HUDEP-2 (cell line): ENCODE results near the gene ATP9A.
"Not testable (repeated sequence)": the region's sequence is repeated elsewhere in the genome, so short reads cannot be mapped to it uniquely, and the experiment has no call there.

Experiments used
- DNase-seq, 76 experiments: peaks; one replicate each; lab custom pipeline; 2025; ENCODE audit not compliant: unreplicated experiment in 76 of 76; lab: John Stamatoyannopoulos, UW

Gene ATP9A

DNA sequence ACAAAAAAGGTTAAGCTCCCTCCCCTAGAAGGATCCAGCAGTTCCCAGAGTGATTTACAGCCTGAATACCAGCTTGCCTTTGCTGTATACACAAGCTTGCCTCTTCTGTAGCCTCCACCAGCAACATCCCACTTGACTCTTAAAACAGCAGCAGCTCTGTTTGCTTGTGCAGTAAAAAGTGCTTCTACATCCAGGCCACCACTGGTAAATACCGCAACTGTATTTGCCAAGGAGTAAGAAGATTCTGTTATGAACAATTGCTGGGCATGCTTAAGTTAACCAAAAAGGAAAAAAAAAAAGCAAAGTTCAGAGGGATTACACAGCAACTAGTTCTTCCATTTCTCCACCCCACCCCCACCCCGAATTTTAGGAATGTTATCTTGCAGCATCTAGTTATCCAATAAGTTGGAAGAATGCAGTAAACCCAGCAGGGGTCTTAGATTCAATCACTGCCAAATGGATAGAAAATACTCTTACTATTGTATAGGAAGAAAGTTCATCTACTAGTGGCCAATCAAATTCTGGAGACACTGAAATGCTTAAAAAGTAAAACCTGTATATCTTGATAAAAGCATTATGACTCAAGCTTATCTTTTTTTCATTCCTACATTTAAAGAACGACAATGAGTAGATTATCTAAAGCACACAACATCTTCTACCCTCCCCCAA lies 29.3 kb upstream of the ATP9A start:
- DNase-seq, result peak in 28 of 76 experiments; percentile 1 to 76 (median 34)

DNA sequence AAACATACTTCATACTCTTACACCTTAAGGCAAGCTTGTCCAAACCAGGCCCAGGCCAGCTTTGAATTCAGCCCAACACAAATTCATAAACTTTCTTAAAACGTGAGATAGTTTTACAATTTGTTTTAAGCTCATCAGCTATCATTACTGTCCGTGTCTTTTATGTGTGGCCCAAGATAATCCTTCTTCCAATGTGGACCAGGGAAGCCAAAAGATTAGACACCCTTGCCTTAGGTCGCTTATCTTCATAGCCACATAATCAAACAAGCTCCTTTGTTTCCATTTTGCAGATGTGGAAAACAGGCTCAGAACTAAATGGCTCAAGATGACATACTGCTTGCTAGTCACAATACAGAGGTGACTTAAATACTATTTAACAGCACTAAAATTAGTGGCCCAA lies 28.1 kb upstream of the ATP9A start:
- peak in 50 of 76 experiments; percentile 6 to 85 (median 52) for DNase-seq

DNA sequence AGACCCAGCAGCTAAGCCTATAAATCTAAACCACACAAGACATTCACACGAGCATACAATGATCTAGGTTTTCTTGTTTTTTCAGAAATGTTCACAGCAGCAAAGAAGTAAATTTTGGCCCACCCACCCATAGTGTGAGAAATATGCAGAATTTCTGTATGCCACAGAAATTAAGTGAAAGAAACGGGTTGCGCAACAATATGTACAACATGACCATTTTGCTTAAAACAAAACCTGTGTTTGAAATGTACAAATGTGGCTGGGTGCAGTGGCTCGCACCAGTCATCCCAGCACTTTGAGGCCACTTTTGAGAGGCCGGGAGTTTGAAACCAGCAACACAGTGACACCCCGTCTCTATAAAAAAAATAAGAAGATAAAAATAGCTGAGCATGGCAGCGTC lies 24.8 kb upstream of the ATP9A start:
- no peak for DNase-seq

DNA sequence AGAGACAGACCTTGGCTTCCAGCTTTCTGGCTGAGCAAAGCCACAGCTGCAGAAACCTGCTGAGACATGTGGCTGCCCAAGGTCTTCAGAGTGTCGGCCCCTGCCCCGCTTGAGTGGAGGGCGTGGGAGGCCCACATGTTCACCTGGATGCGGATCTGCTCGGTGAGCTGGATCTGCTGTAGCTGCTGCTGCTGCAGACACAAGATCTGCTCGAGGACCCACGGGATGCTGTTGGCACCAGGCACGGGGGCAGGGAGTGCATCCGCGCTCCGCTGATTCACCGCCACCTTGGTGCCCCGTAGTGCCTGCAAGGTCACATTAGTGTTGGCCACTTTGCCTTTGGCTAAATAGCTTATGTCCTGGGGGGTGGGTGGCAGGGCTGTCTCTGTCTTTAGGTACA lies 23.4 kb upstream of the ATP9A start:
- DNase-seq, result no peak

DNA sequence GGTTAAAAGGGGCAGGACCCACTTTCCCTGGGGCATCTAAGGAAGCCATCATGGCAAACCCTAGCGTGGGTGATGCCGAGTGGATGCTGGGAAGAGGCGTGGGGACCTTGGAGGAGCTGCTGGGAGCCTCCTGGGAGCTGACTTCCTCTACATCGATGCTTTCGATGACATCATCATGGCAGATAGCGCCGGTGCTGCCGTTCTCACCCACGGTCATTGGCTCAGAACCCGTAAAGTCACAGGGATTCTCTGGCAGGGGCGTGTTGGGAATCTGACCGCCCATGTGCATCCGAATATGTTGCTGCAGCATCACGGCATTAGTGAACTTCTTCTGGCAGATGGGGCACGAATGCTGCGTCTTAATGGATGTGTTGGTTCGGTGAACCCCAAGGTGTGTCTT lies 22.1 kb upstream of the ATP9A start:
- DNase-seq, result no peak

DNA sequence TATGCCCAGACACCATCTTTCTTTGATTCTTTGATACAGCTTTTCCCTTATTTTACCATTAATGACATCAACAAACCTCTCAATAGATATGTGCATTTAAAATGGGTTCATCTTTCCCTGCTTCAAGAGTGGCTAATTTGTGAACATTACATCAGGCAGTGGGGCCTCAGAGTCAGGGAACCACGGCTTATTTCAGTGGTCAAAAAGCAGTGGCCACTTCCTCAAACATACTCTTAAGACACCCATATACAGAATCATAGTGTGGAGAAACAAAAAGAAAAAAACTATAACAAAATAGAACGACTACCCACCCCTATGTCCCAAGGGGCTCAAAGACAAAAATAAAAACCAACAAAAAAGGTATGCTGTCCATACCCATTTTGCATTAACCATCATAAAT lies 21.2 kb upstream of the ATP9A start:
- no peak for DNase-seq

DNA sequence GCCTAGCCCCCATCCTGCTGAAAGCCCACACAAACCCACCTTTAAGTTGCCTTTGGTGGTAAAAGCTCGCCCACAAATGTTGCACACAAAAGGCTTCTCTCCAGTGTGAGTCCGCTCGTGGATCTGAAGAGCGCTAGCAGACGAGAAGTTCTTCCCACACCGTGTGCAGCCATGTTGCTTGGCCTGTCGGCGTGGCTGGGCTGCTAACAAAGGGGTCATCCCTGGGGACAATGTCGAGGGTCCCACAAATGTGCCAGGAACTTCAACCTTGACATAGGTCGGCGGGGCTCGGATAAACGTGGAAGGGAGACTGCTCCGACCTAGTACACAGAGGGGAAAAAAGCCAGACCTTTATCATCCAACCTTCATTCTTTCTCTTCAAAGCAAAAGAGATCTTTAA lies 20.6 kb upstream of the ATP9A start:
- DNase-seq, result no peak

DNA sequence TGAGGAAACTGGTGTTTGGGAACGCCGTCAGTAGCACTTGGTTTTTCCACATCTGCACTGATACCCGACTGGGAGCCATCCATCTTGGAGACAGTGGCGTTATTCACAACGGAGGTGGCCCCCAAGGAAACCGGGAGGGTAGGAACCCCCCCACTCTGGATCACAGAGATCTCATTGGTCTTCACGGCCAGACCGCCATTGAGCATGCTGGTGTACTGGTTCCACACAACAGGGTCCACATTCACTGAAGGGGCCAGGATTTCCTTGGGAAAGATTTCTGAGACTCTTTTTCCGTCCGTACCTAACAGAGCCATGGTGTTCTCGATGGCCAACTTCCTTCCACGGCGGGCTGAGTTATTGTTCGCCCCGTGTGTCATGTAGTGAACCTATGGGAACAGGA lies 16.1 kb upstream of the ATP9A start:
- DNase-seq, result no peak

DNA sequence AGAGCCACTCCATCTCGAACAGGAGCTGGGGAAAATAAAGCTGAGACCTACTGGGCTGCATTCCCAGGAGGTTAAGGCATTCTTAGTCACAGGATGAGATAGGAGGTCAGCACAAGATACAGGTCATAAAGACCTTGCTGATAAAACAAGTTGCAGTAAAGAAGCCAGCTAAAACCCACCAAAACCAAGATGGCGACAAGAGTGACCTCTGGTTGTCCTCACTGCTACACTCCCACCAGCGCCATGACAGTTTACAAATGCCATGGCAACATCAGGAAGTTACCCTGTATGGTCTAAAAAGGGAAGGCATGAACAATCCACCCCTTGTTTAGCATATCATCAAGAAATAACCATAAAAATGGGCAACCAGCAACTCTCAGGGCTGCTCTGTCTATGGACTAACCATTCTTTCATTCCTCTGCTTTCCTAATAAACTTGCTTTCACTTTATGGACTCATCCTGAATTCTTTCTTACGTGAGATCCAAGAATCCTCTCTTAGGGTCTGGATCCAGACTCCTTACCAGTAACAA lies 10.1 kb upstream of the ATP9A start:
- not testable (repeated sequence) for DNase-seq

DNA sequence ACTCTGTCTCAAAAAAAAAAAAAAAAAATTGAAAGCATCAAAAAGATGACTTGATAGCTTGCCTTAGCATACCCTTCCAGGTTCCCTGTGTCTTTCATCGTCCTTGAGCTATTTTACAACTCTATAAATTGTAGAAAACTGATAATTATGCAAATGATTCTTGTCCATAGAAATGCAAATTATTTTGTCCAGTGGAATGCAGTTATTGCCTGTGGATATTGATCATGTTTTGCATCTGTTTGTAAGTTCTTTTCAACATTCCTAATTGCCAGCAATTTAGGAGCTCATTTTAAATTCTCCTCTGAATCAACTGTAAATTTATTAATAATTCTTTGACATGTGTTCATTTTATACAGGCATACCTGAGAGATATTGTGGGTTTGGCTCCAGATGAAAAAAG lies 7.1 kb upstream of the ATP9A start:
- DNase-seq, result no peak

DNA sequence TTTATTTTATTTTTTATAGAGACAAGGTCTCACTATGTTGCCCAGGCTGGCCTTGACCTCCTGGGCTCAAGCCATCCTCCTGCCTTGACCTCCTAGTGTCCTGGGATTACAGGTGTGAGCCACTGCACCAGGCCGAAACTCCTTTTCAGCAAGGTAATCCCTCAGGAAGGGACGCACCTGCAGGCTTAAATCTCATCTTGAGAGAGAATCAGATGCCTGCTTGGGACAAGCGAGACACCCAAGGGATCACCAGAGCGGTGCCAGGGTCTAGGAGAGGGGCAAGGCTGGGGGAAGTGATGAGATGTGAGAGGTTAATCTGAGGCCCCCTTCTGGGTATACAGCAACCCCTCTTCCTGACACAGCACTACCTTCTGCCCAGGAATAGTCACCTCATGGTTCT lies 4.0 kb upstream of the ATP9A start:
- DNase-seq, result no peak

DNA sequence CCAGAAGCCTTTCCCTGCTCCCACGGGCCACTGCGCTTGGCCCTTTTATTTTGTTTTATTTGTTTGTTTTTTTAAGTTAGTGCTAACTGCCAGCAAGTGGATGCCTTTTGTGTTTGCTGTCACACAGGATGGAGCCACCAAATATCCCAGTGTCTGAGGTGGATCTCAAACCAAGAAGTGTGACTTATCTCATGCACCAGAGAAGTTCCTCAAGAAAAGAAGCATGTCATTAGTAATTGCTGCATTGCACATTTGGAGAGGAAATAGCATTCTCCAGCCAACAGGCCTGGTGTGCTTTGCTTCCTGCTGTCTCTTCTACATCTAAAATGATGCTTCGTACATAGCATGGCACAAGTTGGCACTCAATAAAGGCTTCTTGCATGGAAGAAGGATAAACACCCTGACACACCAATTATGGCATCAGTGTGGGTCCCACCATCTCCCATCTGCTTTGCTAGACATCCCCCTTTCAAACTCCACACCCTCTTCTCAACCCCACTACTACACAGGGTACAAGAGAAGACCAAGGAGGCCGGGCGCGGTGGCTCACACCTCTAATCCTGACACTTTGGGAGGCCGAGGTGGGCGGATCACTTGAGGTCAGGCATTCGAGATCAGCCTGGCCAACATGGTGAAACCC lies 1.9 kb upstream of the ATP9A start:
- no peak for DNase-seq

DNA sequence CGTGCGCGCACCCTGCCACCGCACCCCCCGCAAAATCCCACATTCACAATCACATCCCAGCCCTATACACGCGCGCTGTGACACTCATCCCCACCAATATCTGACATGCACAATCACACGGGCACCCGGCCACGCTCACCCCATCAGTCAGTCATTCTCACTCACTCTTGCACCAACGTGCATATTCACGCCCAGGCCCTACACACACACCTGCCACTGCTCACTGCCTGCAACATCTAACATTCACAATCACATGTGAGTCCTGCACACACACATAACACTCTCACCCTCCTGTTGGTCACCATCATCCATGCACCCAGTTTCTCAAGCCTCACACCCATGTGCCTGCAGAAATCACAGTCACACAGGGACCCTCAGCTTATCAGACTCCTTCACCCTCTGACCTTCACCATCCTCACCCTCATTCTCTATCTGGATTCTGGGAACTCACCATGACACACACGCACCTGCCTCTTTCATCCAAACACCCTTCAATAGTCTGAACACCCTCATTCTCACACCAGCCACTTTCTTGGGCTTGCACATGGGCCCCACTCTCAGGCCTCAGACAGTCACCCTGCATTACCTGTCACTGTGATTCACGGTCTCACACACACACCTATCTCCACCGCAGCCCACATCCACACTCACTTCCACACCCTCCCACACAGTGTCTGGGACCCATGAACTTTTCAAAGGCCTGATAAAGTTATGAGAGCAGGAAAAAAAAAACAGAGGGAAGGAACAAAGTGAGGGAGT lies 748 bp upstream of the ATP9A start:
- DNase-seq, result no peak

DNA sequence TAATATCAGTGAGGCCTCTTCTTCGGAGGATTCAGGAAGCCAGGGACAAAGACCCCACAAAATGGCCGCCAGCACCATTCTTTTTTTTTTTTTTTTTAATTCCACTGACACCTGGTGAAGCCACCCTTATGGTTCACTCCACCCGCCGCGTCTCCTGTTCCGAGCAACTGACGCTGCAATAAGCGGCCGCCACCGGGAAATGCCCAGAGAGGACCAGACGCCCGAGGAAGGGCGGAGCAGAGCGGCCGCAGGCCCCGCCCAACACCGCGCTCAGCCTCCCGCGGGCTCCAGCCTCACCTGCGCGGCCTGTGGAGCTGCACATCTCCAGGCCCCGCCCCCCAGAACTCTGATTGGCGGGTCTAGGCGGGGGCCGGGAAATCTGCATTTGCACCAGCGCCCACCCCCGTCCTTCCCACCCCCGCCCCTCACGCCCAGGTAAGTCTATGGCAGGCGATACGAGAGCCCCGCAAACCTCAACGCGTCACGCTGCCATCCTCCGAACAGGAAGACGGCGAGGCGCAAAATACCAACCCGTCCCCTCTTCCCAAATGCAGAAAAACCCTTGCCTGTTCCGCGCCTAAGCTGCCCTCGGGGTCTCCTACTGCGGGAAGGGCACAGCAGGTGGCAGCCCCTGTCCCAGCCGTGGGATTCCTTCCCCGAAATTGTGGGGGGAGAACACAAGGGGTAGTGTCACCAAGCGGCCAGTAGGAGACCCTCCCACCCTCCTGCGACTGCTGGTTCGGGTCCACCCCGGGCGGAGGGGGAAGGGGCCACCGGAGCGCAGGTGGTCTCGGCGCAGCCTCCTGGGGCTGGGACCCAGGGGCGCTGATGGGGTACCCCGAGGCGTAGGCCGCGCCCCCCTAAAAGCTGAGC lies 960 bp downstream of the ATP9A start:
- DNase-seq, result peak in 57 of 76 experiments; percentile 2 to 73 (median 42)

DNA sequence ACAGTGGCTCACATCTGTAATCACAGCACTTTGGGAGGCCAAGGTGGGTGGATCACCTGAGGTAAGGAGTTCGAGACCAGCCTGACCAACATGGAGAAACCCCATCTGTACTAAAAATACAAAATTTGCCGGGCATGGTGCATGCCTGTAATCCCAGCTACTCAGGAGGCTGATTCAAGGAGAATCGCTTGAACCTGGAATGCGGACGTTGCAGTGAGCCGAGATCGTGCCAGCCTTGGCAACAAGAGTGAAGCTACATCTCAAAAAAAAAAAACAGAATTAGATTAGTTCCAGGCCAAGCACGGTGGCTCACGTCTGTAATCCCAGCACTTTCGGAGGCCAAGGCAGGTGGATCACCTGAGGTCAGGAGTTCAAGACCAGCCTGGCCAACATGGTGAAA lies 2.8 kb downstream of the ATP9A start:
- not testable (repeated sequence) for DNase-seq

DNA sequence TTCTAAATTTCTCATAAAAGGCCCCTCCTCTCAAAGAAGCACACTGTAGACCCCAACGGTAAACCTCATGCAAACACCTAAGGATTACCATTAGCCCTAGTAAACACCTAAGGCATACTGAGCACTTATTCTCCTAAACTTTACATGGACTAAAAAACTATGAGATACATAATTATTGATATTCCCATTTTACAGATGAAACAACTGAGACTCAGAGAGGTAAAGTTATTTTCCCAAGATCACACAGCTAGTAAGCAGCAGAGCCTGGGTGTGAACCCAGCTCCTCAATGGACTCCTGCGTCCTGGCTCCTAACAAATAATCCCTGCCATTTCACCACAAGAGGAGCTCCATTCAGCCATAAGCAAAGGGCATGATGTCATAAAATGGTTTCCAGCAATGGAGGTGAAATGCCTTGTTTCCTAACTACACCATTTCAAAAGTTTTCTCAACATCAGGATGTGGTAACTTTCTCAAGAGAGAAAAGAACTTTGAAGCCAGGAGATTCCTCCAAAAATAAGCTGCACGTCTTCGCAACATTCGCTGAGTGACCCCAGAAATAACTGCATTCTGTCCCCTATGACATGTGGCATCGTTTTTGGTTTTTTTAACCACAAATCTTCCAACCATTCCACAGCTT lies 4.1 kb downstream of the ATP9A start:
- DNase-seq, result no peak

DNA sequence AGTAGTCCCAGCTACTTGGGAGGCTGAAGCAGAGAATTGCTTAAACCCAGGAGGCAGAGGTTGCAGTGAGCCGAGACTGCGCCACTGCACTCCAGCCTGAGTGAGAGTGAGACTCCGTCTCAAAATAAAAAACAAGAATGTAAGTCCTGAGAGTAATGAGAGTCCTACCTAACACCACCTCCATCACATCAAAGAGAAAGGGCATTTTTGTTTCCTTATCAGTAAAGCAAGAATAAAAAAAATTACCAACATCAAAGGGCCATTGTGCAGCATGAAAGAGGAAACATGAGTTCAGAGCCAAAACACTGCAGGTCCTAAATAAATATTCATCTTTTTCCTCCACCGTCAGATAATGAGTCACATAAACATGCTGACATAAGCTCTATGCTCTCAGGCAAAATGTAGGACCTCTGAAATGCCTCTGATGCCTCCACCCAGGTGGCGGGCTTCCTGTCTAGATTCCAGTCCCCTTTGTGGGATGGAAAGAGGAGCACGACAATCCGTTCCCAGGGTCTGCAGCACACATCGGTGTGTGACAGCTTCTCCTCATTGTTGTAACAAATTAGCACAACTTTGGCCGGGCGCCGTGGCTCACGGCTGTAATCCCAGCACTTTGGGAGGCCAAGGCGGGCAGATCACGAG lies 7.2 kb downstream of the ATP9A start:
- no peak for DNase-seq

DNA sequence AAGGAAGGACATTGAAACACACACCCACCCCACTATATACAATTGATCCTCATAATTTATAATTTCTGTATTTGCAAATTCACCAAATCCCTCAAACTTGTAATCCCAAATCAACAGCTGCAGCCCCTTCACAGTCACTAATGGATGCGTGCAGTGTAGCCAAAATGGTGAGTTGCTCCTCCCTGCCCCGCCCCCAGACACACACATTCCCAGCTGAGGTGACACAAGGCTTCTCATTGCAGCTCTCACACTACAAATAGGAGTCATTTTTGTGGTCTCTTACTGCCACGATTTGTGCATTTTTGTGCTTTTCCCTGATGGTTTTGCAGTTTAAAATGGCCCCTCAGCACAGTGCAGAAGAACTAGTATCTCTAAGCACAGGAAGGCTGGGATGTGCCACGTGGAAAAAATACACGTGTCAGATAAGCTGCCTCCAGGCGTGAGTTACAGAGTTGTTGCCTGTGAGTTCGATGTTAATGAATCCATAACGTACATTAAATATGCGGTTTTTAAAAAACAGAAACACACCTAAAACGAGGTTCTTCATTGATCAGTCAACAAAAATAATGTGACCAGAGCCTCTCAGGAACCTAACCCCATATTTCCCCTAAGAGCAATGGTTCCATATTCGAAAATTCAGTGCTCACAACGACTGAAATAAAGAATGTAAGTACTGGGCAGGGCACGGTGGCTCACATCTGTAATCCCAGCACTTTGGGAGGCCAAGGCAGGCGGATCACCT lies 8.2 kb downstream of the ATP9A start:
- DNase-seq, result peak in 1 of 76 experiments; percentile 8

DNA sequence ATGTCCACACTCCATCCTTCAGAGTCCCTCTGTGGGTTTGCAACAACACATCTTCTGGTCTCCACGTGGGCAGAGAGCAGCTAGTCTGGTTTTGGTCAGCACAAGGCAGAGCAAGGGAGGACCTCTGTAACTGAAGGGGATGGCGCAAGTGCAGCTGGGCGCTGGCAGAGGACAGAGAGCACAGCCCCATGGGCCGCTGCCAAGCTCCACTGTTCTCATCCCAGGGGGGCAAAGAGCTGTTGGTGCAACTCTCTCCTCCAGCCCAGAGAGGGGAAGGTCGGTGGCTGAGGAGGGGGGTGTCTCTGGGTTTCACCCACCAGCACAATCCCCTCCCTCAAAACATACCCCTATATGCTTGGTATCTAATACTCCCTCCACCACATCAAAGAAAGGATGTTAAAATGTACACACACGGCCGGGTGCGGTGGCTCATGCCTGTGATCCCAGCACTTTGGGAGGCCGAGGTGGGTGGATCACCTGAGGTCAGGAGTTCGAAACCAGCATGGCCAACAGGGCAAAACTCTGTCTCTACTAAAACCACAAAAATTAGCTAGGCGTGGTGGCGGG lies 9.1 kb downstream of the ATP9A start:
- DNase-seq, result no peak
